Endothelial cell of umbilical vein (primary cell): ENCODE data around the gene ZNF496. TPM values are rescaled to one million over a fixed set of nuclear protein-coding genes. Genes with fewer than 3 reads are reported as not detected.

Source experiments
- BruUV-seq: library from RNA; stranded (reverse); fragments of 400-500 nt; replicated peaks from 2 replicates; lab custom pipeline; 2021; lab: Mats Ljungman, UMichigan
- CTCF ChIA-PET: fragments of 300-600, 350-600 bp; sonication (Branson Sonifier 250); formaldehyde crosslinking; loops from one replicate; lab custom pipeline; 2021; ENCODE audit warnings: antibody characterized with exemption, inconsistent platforms; lab: Charles Lee
- POLR2A ChIA-PET: fragments of 300-600, 350-600 bp; sonication (Branson Sonifier 250); formaldehyde crosslinking; loops from one replicate; lab custom pipeline; 2021; ENCODE audit warnings: antibody characterized with exemption, inconsistent platforms; lab: Charles Lee
- DNase-seq: peaks from one replicate; pipeline ENCODE4 v3.0.0-alpha.2; 2011; ENCODE audit warnings: low read depth, low spot score
- FAIRE-seq: peaks from 2 replicates; lab custom pipeline; 2011; peaks lifted over from hg19 to GRCh38; lab: Jason Lieb, UNC
- H2AFZ ChIP-seq: 2 replicates; pipeline ENCODE4 v1.6.0; 2012; ENCODE audit warnings: low read depth, low read length, control low read depth, inconsistent platforms
- H3K27ac ChIP-seq: 2 replicates; pipeline ENCODE4 v1.5.1; 2011; ENCODE audit warnings: low read depth, mild to moderate bottlenecking, control low read depth, low read length, moderate library complexity; ENCODE audit not compliant: insufficient read depth
- H3K27me3 ChIP-seq, 2 experiments: 2 replicates each; pipeline versions ENCODE4 v1.6.0 to v1.6.1; 2011; ENCODE audit warnings: low read length in 2 of 2, mixed read lengths in 1 of 2; ENCODE audit not compliant: control insufficient read depth in 2 of 2, insufficient read depth in 2 of 2
- H3K36me3 ChIP-seq, 2 experiments: 2 replicates in 1 of 2; 3 replicates in 1 of 2; pipeline ENCODE4 v1.5.1; 2011; ENCODE audit warnings: low read length in 2 of 2, mild to moderate bottlenecking in 1 of 2, moderate library complexity in 1 of 2; ENCODE audit not compliant: control insufficient read depth in 2 of 2, insufficient read depth in 2 of 2; ENCODE audit errors: extremely low read depth in 1 of 2
- H3K4me1 ChIP-seq: 3 replicates; pipeline ENCODE4 v1.5.1; 2011; ENCODE audit warnings: mild to moderate bottlenecking, low read length; ENCODE audit not compliant: control insufficient read depth, insufficient read depth; ENCODE audit errors: extremely low read depth
- H3K4me2 ChIP-seq: 2 replicates; pipeline ENCODE4 v1.6.1; 2011; ENCODE audit warnings: low read length, control low read depth, mixed read lengths; ENCODE audit not compliant: insufficient read depth
- H3K4me3 ChIP-seq, 3 experiments: fragments of 200-600 bp in 1 of 3; sonication (generic), shearing (Covaris generic) in 1 of 3; replicated peaks in 1 of 3; 2 replicates each; pipeline ENCODE4 v1.5.1; 2011 to 2016; ENCODE audit warnings: control low read depth in 3 of 3, low read length in 3 of 3, mild to moderate bottlenecking in 2 of 3, inconsistent platforms in 1 of 3, low read depth in 1 of 3, moderate library complexity in 1 of 3; ENCODE audit not compliant: insufficient read depth in 1 of 3
- H3K79me2 ChIP-seq: 2 replicates; pipeline ENCODE4 v1.6.0; 2012; ENCODE audit warnings: low read length, inconsistent platforms; ENCODE audit not compliant: control insufficient read depth, insufficient read depth
- H3K9ac ChIP-seq: replicated peaks from 2 replicates; pipeline ENCODE3; 2011; ENCODE audit warnings: low read length, control low read depth; ENCODE audit not compliant: insufficient read depth; ENCODE audit errors: extremely low read depth
- H3K9me1 ChIP-seq: replicated peaks from 3 replicates; pipeline ENCODE4 v1.6.0; 2011; ENCODE audit warnings: mild to moderate bottlenecking, low read length; ENCODE audit not compliant: control insufficient read depth, insufficient read depth; ENCODE audit errors: extremely low read depth
- H3K9me3 ChIP-seq: replicated peaks from 2 replicates; pipeline ENCODE4 v1.5.1; 2012; ENCODE audit warnings: low read length, inconsistent platforms; ENCODE audit not compliant: control insufficient read depth, insufficient read depth
- H4K20me1 ChIP-seq: replicated peaks from 2 replicates; pipeline ENCODE3; 2011; ENCODE audit warnings: mild to moderate bottlenecking, low read length; ENCODE audit not compliant: control insufficient read depth, insufficient read depth; ENCODE audit errors: extremely low read depth
- EZH2 ChIP-seq: IDR thresholded peaks from 2 replicates; pipeline ENCODE4 v1.6.1; 2012; ENCODE audit warnings: borderline replicate concordance, low read depth, mild to moderate bottlenecking, moderate library complexity, low read length, inconsistent platforms; ENCODE audit not compliant: severe bottlenecking
- FOS ChIP-seq: IDR thresholded peaks from 2 replicates; pipeline ENCODE4 v1.6.1; 2011; ENCODE audit warnings: mild to moderate bottlenecking, low read length, moderate library complexity, borderline replicate concordance; ENCODE audit not compliant: insufficient read depth
- GATA2 ChIP-seq: IDR thresholded peaks from 2 replicates; pipeline ENCODE4 v1.7.0; 2011; ENCODE audit warnings: low read depth, mild to moderate bottlenecking, moderate library complexity, mixed read lengths, low read length; ENCODE audit not compliant: insufficient read length, insufficient read depth
- JUN ChIP-seq: IDR thresholded peaks from 2 replicates; pipeline ENCODE4 v1.6.1; 2011; ENCODE audit warnings: borderline replicate concordance, low read depth; ENCODE audit not compliant: insufficient read length, insufficient read depth
- MYC ChIP-seq: IDR thresholded peaks from one replicate; pipeline ENCODE4 v1.6.1; 2011; ENCODE audit warnings: mild to moderate bottlenecking, low read depth, low read length
- POLR2A ChIP-seq: IDR thresholded peaks from 2 replicates; pipeline ENCODE4 v1.6.1; 2012; ENCODE audit warnings: low read depth, mild to moderate bottlenecking, control low read depth, low read length
- POLR2AphosphoS5 ChIP-seq: IDR thresholded peaks from 2 replicates; pipeline ENCODE4 v1.6.1; 2012; ENCODE audit warnings: low read depth, mild to moderate bottlenecking, control low read depth, low read length, moderate library complexity; ENCODE audit not compliant: insufficient read depth
- dilution Hi-C: fragments of 300-500 bp; cut with MboI; formaldehyde crosslinking; loops from one replicate; pipeline ENCODE4 v1.15.0; 2019; ENCODE audit warnings: low sequenced_read_pairs; ENCODE audit not compliant: extremely low pct_ligation_motif_present
- intact Hi-C: fragments of 100-400 bp; cut with micrococcal nuclease; formaldehyde crosslinking; loops from one replicate; pipeline ENCODE4 v1.10.0; 2022
- polyA plus RNA-seq, 4 experiments: library from polyadenylated mRNA; depleted of rRNA in 3 of 4; stranded (reverse) in 3 of 4; unstranded in 1 of 4; fragments of >200 nt; gene quantifications; 2 replicates each; pipeline versions ENCODE4 v1.2.1 to v1.2.3, GENCODE V29; 2011 to 2012; ENCODE audit warnings: missing spikeins in 1 of 4
- total RNA-seq: library from RNA; stranded (reverse); gene quantifications from 2 replicates; pipeline ENCODE4 v1.2.3, GENCODE V29; 2021
- TF ChIP-seq, protein P1 (sequence below): IDR thresholded peaks from 2 replicates; pipeline ENCODE4 v1.6.1; 2011; ENCODE audit not compliant: insufficient read depth, insufficient read length
- TF ChIP-seq, protein P2 (sequence below), 2 donors: IDR thresholded peaks; 1 replicate in 1 of 2; 2 replicates in 1 of 2; pipeline ENCODE4 v1.5.1; 2011; ENCODE audit warnings: low read length in 2 of 2, mild to moderate bottlenecking in 2 of 2, moderate library complexity in 2 of 2, control low read depth in 1 of 2, inconsistent platforms in 1 of 2, low read depth in 1 of 2; ENCODE audit not compliant: insufficient read depth in 1 of 2; ENCODE audit errors: extremely low read depth in 1 of 2

The ZNF496 gene
- total and polyA plus RNA-seq, 2 donors (not counting 3 experiments of a cell fraction or from before 2014, with no cell fraction given), result 22.4 to 46.0 TPM

DNA sequence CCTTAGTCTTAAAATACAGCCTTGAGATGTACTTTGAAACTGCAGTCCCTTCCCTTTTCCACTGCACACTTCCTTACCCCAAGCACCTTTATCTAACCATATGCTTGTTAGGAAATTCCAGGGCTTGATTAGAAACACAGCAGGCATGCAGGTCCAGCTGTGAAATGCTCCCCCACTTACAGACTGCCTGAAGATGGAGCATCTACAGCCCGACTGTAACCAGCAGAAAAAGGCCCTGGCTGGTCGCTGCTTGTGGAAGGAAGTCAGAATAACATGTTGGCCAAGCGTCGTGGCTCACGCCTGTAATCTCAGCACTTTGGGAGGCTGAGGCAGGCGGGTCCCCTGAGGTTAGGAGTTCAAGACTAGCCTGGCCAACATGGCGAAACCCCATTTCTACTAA, 38.6 kb downstream of the ZNF496 start:
- H3K4me3 ChIP-seq, result no peak overlapping the region
- H3K36me3 ChIP-seq, result no peaks in the 10 kb centered on the region
- no peak overlapping the region for H3K9ac ChIP-seq
- dilution Hi-C loops (no loop called here), intact Hi-C loops (no loop called here)
- H3K79me2 ChIP-seq, result no peaks in the 10 kb centered on the region
- H3K27me3 ChIP-seq, result no peaks in the 10 kb centered on the region
- no peak overlapping the region for H3K27ac ChIP-seq
- no peaks in the 10 kb centered on the region for H3K9me1 ChIP-seq
- no peak overlapping the region for H2AFZ ChIP-seq
- ChIA-PET CTCF (no interaction called here), POLR2A (no interaction called here)
- H3K4me2 ChIP-seq, result no peak overlapping the region
- no peaks in the 10 kb centered on the region for H4K20me1 ChIP-seq
- H3K4me1 ChIP-seq, result no peaks in the 10 kb centered on the region
- DNase-seq (no peak), FAIRE-seq (no peak)
- no TSS peak for BruUV-seq
- no peak for TF ChIP-seq POLR2AphosphoS5
- no peak for TF ChIP-seq EZH2
- TF ChIP-seq, protein P1, sequence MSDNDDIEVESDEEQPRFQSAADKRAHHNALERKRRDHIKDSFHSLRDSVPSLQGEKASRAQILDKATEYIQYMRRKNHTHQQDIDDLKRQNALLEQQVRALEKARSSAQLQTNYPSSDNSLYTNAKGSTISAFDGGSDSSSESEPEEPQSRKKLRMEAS, result no peak
- TF ChIP-seq GATA2, result no peak
- TF ChIP-seq, protein P2, sequence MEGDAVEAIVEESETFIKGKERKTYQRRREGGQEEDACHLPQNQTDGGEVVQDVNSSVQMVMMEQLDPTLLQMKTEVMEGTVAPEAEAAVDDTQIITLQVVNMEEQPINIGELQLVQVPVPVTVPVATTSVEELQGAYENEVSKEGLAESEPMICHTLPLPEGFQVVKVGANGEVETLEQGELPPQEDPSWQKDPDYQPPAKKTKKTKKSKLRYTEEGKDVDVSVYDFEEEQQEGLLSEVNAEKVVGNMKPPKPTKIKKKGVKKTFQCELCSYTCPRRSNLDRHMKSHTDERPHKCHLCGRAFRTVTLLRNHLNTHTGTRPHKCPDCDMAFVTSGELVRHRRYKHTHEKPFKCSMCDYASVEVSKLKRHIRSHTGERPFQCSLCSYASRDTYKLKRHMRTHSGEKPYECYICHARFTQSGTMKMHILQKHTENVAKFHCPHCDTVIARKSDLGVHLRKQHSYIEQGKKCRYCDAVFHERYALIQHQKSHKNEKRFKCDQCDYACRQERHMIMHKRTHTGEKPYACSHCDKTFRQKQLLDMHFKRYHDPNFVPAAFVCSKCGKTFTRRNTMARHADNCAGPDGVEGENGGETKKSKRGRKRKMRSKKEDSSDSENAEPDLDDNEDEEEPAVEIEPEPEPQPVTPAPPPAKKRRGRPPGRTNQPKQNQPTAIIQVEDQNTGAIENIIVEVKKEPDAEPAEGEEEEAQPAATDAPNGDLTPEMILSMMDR (IDR thresholded peaks at IDR 0.05; ENCODE audit: extremely low read depth in 1 of 2, insufficient read depth in 1 of 2, low read depth in 1 of 2, low read length in 2 of 2), result no peak
- no peak for TF ChIP-seq MYC
- no peak for TF ChIP-seq POLR2A
- TF ChIP-seq JUN, result no peak
- no peak for TF ChIP-seq FOS
- H3K9me3 ChIP-seq, result no peaks in the 10 kb centered on the region
